NCI-H345 (cell line): ENCODE data around the gene LIN52.
"Not testable (repeated sequence)": the region's sequence is repeated elsewhere in the genome, so short reads cannot be mapped to it uniquely, and the experiment has no call there.

Experiments
- DNase-seq: peaks from one replicate; lab custom pipeline; 2025; lab: John Stamatoyannopoulos, UW

LIN52 gene

DNA sequence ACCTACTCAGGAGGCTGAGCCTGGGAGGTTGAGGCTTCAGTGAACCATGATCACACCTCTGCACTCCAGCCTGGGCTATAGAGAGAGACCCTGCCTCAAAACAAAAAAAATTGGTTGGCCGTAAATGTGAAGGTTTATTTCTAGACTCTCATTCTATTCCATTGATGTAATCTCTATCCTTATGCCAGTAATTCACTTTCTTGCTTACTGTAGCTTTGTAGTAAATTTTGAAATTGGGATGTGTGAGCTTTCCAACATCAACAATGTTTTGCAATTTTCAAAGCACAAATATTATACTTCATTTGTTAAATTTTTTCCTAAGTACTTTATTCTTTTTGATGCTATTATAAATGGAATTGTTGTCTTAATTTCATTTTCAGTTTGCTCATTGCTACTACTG, 24.6 kb downstream of the LIN52 start:
- DNase-seq: no peak

DNA sequence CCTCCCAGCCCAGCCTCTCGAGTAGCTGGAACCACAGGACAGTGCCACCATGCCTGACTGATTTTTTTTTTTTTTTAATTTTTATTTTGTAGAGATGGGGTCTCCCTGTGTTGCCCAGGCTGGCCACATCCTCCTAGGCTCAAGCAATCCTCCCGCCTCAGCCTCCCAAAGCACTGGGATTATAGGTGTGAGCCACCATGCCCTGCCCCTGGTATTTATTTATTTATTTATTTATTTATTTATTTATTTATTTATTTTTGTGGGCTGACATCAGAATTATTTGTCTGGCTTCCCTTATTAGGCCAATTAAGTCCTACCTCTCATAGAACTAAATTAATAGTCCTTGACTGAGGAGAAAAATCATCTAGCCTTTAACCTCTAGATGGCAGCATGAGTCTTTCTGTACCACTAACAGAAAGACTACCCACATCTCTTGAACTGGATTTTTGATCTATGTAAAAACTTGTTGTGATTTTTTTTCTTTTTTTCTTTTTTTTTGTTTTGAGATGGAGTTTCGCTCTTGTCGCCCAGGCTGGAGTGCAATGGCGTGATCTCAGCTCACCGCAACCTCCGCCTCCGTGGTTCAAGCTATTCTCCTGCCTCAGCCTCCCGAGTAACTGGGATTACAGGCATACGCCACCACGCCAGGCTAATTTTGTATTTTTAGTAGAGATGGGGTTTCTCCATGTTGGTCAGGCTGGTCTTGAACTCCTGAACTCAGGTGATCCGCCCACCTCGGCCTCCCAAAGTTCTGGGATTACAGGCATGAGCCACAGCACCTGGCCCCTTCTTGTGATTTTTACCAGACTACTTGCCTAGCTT, 26.9 kb downstream of the LIN52 start:
- DNase-seq: peak; percentile 51

DNA sequence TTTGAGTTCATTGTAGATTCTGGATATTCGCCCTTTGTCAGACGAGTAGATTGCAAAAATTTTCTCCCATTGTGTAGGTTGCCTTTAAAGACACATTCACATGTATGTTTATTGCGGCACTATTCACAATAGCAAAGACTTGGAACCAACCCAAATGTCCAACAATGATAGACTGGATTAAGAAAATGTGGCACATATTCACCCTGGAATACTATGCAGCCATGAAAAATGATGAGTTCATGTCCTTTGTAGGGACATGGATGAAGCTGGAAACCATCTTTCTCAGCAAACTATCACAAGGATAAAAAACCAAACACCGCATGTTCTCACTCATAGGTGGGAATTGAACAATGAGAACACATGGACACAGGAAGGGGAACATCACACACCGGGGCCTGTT, 40.7 kb downstream of the LIN52 start:
- not testable (repeated sequence) for DNase-seq

DNA sequence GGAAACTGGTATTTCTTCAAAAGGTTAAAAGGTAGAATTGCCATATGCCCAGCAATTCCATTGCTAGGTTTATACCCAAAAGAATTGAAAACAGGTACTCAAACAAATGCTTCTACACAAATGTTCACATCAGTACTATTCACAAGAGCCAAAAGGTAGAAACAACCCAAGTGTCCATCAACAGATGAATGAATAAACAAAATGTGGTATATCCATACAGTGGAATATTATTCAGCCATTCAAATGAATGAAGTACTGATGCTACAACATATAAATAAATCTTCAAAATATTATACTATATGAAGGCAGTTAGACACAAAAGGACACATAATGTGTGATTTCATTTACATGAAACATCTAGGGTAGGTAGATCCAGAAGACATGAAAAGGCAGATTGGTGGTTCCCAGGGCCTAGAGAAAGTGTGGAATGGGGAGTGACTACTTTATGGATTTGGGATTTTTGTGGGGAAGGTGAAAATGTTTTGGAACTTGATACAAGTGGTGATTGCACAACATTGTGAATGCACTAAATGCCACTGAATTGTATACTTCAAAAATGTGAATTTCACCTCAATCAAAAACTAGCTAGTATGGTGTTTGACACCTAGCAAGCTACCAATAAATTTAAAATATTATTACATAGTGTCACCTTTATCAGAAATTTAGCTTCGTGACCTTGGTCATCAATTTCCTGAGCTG, 41.7 kb downstream of the LIN52 start:
- no peak for DNase-seq

DNA sequence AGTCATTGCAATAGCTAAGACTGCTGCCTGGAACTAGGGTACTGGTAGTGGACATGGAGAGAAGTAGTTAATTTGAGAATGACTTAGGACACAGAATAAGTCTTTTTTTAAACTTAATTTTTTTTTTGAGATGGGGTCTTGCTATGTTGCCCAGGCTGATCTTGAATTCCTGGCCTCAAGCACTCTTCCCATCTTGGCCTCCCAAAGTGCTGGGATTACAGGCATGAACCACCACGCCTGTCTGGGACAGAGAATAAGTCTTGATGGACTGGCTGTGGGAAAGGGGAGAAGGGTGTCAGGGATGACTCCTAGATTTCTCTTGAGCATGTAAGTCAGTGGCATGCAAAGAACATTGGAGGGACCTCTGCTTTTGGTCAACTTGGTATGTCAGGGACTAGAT, 42.9 kb downstream of the LIN52 start:
- DNase-seq: no peak

DNA sequence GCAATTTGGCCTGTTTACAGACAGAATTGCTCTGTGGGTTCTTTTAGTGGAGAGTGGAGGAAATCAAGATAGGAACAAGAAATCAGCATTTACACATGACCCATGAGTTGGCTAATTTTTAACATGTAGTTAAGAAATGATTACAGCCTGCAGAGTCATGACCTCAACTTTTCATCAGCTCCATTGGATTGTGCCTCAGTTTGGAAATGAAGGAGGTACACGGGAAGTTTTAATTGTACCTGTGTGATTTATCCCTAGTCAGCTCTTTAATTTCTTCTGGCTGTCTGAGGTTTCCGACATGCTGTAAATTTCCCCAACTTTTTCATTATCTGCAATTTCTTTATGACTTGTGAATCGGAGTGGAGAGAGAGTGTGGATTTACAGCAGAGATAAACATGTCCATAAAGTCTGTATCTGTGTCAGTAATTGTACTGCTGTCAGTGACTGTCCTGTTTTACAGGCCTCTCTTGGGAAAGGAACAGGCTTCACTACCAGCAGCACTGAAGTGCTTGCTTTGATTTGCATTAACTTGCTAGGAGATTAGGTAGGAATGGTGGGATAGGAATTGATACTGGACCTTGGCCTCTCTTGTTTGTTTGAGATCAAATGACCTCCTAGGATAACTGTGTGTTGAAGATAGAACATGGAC, 49.2 kb downstream of the LIN52 start:
- DNase-seq: no peak

DNA sequence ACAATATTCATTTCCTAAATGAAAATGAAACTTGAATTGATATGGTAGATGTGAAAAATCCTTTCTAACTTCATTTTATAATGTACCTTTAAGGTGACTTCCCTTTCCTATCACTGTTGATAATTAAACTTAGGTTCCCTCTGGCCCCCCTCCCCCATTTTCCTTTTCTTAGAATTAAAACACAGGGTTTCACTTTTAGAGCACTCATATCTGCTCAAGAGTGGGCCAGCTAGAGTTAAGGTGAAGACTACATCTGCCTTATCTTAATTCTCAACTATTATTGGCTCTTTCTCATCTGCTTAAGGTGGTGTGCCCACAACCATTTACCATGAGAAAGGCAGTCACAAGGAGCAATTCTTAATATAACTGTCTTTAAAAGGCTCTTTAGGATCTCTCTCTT, 49.7 kb downstream of the LIN52 start:
- DNase-seq: no peak

DNA sequence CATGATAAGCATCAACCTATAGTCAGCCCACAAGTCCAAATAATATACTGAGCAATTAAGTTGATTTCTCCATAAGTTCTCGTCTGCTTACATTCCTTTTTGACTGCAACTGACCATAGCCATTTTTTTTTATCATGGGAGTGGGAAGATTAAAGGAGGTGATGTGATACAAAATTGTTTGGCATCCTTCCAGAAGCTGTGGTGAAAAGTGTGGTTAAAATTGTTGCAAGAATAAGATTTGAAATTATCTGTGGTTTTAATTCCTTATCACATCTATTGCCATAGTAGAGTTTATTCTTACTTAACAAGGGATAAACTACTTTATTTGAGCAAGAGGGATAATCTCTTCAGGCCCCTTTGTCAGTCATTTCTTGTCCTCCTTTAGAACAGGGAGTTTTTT, 50.7 kb downstream of the LIN52 start:
- DNase-seq: no peak

GRCh38 chr14:74140374-74140850, 55.7 kb downstream of the LIN52 start:
- DNase-seq: peak; percentile 90

- no peak for DNase-seq
Measured at GRCh38 chr14:74141703-74142102, 56.9 kb downstream of the LIN52 start.

DNA sequence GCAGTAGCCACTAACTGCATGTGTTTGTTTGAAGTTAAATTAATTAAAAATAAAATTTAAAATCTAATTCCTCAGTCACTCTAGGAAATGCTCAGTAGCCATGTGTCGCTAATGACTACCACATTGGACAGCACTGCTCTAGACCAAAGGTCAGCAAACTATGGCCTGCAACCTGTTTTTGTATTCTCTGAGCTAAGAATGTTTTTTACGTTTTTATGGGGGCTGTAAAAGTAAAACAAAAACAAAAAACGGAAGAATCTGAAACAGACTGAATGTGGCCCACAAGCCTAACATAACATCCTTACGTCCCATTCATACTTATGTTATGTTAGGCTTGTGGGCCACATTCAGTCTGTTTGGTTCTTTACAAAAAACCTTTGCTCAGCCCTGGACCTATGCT, 57.8 kb downstream of the LIN52 start:
- DNase-seq: no peak

DNA sequence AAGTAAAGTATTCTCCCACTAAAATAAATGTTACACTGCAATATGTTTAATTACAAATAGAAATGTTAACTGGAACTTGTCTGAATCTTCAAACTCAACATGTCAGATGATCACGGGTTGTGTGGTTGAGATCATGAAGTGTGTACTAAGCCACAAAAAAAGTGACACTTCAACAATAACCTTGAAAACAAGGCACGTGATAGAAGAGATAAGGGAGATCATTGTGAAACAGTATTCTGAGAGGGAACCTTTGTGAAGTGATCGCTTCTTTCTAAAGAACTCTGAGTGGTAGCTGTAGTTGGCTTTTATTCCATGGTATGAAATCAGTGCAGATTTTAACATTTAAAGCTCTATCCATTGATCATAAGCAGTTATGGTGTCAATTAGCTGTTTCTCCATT, 60.0 kb downstream of the LIN52 start:
- DNase-seq: no peak

GRCh38 chr14:74147571-74147970, 62.8 kb downstream of the LIN52 start:
- no peak for DNase-seq

DNA sequence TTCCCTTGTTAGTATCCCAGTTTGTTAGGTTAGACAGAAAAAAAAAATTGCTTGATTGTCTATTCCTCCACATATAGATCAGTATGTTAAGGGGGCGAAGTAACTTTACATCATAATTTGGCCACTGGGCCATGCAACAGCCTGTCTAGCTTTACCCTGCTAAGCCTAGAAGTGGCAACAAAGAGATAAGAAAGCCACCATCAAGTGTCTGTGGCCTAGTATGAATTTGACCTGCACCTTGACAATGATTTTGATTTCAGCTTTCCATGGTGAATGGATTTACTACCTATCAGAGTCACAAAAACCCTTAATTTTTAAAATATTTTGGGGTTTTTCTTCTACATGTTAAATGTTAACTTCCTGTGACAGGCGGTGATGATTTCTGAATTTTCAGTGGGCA, 63.9 kb downstream of the LIN52 start:
- DNase-seq: no peak

DNA sequence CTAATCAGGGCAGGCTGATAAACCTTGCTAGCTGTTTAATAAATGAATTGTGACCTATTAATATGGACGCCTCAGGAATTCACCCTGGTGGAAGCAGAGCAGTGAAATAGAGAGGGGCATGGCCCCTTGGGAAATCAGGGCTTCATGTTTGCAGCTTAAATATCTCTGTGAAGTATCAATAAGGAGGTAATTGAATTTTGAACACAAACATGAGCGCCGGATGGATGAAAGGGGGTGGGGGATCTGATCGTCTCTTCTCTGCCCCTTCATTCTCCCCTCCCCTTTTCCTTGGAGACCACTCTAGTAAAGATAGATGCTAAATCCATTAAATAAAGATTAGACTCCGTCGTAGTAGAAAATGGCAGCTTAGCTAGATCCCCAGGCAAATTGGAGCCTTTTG, 70.5 kb downstream of the LIN52 start:
- DNase-seq: no peak

- DNase-seq: no peak
Measured at GRCh38 chr14:74155749-74156148, 71.0 kb downstream of the LIN52 start.

- DNase-seq: no peak
Measured at GRCh38 chr14:74160763-74161162, 76.0 kb downstream of the LIN52 start.

DNA sequence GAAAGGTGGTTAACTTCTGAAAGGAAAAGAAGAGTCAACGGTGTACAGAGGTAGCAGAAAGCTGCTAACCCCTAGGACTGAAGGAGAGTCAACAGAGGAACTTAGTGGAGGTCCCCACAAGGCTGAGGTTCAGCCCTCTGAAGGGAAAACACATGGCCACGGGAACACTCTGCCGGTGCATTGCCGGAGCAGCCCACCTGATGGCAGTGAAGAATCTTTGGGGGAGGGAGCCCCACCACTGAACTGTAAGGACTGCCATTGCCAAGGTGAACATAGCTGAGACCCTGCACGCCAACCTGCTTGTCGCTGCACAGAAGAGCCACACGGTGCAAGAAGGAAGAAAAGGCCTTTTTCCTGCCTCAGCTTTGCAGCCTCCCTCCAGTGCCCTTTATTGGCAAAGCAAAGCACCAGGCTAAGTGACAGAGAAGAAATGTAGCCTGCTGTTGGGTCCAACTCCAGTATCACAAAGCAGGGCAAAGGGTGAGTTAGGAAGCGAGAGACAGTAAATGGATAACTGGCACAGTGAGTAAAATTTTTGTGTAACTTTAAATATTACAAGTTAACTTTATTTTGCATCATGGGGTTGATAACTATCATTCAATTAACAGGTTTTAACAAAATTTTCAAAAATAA, 76.9 kb downstream of the LIN52 start:
- no peak for DNase-seq

DNA sequence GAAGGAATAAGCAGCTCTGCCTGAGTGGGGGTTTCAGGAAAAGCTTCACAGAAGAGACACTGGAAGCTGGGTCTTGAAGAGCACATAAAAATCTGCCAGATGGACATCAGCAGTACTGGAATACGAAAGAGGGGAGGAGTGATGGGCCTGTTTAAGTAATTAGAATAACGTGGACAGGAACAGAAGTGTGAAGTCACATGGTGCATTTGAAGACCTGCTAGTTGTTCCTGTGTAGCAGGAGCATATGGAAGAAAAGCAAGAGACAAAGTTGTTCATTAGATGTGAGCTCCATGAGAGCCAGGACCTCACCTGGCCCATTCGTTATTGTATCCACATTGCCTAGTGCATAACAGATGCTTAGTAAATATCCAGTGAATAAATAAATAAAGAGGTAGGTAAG, 85.2 kb downstream of the LIN52 start:
- no peak for DNase-seq

DNA sequence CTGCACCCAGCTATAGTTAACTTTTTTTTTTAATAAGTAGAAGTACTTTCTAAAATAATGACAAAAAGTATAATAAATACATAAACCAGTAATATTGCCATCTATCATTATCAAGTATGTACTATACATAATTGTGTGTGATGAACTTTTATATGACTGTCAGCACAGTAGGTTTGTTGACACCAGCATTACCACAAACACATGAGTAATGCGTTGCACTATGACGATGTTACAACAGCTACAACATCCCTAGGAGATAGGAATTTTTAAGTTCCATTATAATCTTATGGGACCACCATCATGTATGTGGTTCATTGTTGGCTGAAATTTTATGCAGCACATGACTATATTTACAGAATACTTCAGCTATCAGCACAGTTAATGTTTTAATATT, 91.6 kb downstream of the LIN52 start:
- DNase-seq: no peak

DNA sequence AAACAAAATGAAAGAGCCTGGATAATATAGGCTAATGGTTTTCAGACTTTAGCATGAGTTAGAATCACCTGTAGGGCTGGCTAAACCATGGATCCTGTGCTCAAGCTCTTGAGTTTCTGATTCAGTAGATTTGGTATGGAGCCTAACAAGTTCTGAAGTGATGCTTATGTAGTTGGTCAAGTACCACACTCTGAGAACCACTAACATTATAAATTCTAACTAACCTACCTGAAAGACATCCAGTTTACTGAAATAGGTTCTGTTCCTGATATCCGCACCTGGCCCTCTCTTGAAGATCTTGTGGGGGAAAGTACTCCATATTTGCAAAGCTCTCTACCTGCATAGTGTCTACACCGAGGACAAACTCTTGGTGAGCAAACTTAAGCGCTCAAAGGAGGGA, 95.1 kb downstream of the LIN52 start:
- no peak for DNase-seq

DNA sequence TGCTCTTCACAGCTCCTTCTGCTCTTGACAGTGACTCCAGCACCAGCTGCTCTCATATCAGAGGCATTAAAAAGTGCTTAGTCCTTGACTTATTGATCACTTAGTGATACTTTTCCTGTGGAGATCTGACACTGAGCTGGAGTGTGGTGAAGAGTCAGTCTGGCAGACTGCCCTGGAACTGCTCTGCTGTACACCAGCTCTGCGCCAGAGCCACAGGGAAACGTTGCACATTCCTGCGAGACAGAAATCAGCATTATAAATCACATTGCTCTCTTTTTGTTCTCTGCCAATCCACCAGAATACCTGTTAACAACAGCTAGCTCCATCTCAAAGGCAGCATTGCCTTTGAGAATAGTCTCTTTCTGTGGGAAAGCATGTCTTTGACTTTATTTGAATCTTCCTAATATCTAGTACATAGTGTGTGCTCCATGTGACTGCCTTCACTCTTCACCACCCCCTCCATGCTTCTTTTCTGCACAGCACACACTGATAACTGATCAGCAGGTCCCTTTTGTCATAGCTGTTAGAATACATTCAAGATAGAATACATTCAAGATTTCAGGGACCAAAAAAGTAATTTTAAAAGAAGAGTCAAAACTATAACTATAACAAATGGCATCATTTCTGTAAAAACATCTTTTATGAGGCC, 106.3 kb downstream of the LIN52 start:
- no peak for DNase-seq
